NCI-H345 treated with DMSO at 0.1 percent for 48 hours (cell line): ENCODE measurements around the gene FAM181B.

Experiments
- DNase-seq: peaks from one replicate; lab custom pipeline; 2025; ENCODE audit not compliant: unreplicated experiment; lab: John Stamatoyannopoulos, UW

The FAM181B gene

GRCh38 chr11:82733444-82734119 is at the start of gene FAM181B:
Gene FAM181B, minus strand, starts transcription at chr11:82733864. Its CDS starts 135 bp downstream, at chr11:82733729.
- DNase-seq: peak; percentile 40

- DNase-seq: no peak
These were observed 49.2 kb upstream of the FAM181B start for GRCh38 chr11:82782825-82783374.

DNA sequence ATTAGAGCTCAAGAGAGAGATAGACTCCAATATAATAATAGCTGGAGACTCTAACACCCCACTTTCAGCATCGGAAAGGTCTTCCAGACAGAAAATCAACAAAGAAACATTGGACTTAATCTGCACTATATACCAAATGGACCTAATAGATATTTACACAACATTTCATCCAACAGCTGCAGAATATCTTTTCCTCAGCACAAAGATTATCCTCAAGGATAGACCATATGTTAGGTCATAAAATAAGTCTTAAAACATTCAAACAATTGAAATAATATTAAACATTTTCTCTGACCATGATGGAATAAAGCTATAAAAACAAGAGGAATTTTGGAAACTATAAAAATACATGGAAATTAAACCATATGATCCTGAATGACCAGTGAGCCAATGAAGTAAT is 45.1 kb upstream of the FAM181B start:
- DNase-seq: no peak

GRCh38 chr11:82776377-82776776 is 42.7 kb upstream of the FAM181B start:
- DNase-seq: no peak

DNA sequence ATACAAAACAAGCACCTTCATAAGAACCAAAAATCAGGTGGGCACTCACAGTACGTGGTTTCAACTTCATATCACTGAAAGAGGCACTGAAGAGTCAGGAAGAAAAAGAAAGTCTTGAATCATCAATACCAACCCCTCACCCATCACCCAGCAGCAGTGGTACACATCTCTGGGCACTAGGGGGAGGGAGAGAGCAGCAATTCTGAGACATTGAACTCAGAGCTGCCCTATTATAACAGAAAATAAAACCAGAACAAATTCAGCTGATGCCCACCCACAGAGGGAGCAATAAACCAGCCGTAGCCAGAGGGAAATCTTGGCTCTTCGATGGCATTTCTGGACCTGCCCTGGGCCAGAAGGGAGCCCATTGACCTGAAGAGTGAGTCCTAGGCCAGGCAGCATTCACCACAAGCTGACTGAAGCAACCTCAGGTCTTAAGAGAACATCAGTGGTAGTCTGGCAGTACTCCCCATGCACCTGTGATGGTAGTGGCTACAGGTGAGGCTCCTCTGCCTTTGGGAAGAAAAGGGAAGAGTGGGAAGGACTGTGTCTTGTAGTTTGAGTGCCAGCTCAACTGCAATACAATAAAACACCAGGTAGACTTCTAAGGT is 42.2 kb upstream of the FAM181B start:
- no peak for DNase-seq

DNA sequence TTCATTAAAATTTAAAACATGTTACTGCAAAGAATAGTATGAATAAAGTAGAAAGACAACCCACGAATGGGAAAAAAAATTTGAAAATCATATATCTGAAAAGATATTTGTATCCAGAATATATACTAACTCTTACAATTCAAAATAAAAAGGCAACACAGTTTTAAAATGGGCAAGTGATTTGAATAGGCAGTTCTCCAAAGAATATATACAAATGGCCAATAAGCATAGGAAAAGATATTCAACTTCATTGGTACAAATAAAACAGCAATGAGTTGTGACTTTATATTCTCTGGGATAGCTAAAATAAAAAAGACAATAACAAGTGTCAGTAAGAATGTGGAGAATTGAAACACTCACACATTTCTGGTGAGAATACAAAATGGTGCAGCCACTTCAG is 41.6 kb upstream of the FAM181B start:
- no peak for DNase-seq

DNA sequence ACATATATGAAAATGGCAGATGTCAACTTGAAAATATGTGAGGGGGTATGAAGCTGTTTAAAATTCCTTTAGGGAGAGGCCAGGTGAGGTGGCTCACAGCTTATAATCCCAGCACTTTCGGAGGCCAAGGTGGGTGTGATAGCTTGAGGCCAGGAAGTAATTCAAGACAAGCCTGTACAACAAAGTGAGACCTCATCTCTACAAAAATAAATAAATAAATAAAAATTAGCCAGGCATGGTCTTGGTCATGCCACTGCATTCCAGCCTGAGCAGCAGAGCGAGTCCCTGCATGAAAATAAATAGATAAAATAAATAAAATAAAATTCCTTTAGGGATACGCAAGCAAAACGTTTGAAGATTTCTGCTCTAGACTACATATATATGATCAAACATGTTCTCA is 38.1 kb upstream of the FAM181B start:
- no peak for DNase-seq

- no peak for DNase-seq
These were observed 33.5 kb upstream of the FAM181B start for GRCh38 chr11:82767123-82767522.

DNA sequence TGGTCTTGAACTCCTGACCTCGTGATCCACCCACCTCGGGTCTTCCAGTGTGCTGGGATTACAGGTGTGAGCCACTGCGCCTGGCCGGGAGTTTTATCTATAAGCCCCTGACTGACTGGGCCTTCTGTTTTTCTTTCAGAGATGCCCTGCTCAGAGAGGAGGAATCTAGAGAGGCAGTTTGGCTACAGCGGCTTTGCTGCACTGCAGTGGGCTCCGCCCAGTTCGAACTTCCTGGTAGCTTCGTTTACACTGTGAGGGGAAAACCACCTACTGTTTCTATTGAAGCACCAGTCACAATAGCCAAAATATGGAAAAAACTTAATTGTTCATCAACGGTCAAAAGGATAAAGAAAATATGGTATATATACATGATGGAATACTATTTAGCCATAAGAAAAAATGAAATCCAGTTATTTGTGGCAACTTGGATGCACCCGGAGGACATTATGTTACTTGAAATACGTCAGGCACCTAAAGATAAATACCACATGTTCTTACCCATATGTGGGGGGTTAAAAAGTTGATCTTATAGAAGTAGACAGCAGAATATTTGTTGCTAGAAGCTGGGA is 31.9 kb upstream of the FAM181B start:
- no peak for DNase-seq

DNA sequence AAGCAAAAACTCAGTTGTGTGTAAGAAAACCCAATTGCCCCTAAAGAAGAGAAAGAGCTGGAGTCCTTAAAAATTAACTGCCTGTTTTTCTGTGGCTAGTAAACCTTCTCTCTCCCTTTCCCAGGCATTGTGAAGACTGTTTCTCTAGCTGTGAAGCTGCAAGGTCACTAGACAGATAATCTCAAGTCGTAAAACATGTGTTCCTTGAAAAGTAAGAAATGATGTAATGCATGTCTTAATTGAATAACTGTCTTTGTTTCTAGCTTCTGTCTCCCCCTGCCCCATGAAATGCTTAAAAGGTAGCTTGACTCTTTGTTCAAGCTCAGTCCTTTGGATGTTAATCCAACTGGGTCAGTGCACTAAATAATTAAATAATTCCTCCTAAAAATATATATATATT is 29.5 kb upstream of the FAM181B start:
- DNase-seq: no peak

DNA sequence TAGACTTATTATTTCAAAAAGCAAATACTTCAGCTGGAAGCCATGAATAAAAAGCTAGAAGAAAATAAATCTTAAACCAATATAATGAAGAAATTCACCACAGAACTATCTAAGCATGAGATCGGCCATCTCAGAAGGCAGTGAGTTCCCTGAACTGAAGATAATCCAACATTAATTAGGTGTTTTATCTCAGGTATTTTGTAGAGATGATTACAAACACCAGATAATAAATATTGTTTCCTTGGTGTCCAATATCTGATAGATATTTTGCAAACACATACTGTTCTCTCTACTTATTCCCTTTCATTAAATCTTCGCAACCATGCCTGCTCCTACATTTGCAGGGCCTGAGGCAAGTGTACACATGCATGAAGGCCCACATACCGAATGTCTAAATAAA is 26.0 kb upstream of the FAM181B start:
- DNase-seq: no peak

DNA sequence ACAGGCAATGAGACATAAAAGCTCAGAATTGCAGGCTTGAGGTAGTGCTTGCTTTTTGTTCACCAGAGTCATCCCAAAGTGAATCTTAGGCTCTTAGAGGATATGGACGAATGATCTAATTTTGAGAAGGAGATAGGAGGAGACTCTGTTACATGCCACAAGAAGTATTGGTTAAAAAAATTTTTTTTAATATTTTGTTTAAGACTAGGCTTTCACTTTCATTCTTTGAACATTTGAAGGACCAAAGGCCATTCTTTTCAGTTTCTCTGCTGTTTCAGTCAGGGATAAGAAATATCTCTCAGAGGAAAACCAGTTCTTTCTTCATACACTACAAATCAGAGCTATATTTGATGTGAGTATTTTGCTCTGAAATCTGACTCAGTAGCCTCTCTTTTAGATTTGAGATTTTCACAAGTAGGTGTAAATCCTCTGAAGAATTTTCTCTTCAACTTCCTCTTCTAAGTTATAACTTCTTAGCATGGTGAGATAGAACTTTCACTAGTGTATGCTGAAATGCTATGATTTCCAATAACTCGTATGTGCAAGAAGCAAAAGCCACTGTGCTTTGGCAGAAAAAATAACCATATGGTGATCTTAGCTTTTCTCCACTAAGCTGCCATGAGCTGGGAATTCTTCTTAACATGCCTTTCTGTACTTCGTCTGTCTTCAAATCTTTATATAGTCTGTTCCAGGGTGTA is 24.1 kb upstream of the FAM181B start:
- DNase-seq: no peak

GRCh38 chr11:82756765-82757639 is 23.3 kb upstream of the FAM181B start:
- DNase-seq: no peak

DNA sequence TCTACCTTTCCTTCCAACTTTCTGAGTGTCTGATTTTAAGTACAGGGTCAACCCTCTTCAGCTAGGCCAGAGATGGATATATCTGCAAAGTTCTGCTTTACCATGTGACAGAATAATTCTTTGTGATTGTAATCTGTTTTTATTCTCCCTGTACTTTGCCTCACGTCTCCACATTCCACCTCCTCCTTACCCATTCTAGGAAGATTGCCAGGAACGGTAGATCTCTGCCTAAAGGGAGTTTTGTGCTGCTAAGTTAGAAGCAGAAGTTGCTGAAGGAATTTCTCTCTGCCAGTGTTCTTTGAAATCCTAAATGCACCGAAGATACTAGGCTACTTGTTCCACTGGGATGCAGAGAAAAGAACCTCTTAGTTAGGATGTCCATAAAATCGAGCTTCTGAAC is 20.7 kb upstream of the FAM181B start:
- no peak for DNase-seq

DNA sequence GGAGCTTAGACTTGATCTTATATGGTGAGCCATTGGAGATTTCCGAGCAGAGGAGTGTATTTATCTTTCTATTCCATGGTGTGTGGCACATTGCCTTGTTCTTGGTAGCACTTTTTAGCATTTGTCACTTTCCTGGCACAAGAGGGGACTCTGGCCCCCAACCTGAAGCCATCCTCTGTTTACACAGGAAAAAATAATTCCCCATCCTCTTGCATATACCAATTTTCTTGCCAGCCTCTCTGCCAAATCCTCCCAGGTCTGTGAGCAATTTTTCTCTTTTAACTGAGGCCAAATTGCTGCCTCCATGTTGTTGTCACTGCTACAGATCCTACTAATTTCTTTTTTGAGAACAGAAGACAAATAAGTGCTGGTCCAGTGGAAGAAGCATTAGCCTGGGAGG is 20.3 kb upstream of the FAM181B start:
- no peak for DNase-seq

GRCh38 chr11:82752801-82753200 is 19.1 kb upstream of the FAM181B start:
- DNase-seq: no peak

DNA sequence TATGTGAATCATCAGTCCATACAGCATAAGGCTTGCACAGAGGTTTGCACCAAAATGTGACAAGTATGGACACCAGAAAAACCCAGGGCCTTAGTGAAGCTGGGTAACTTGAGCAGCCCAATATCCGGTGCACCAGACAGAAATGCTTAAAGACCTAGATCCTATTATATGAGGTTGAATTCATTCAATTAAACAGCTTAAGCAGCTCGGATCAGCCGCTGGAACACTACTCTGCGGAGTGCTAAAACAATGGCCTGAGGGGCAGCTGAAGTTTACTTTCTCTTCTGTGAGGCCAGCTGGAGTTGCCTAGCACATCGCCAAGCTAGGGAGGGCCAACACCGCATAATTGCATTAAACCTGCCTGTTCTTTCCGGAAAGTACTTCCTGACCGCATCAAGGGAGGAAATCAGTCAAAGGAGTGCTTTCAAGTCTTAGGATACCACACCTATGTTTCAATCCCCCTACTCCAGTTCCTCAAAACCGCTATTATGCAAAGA is 17.0 kb upstream of the FAM181B start:
- no peak for DNase-seq

- no peak for DNase-seq
These were observed 13.8 kb upstream of the FAM181B start for GRCh38 chr11:82747471-82747870.

DNA sequence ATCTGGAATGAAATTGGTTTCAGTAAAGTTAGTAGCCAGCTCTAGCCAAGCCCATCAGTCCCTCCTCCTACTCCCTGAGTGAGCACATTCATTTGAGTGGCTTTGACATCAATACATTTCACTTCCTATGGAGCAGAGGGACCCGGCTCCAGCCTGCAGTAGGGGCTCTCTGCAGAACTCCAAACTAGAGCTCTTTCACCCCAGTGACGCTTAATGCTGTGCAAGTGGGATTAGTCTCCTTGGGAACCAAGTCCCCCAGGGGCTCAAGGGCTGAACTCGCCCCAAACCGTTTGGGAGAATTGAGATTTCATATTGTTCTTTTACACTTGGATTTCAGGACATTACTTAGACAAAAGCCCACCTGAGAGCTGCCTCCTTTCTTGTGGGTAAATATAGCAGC is 4.4 kb upstream of the FAM181B start:
- DNase-seq: no peak

GRCh38 chr11:82734120-82734479 is 436 bp upstream of the FAM181B start:
- DNase-seq: no peak
